Caco-2 (cell line): Measurements from ENCODE around the gene LIN37. TPM values are rescaled to one million over a fixed set of nuclear protein-coding genes. Genes with fewer than 3 reads are reported as not detected.
A peak's percentile ranks its signal among the peaks of the same experiment; 100 is the strongest.

ENCODE experiments used
- BruUV-seq: library from RNA; stranded (reverse); fragments of 400-500 nt; replicated peaks from 2 replicates; lab custom pipeline; 2021; lab: Mats Ljungman, UMichigan
- CTCF ChIA-PET: fragments of 300-600 bp; sonication (Branson Sonifier 250); formaldehyde crosslinking; loops from one replicate; lab custom pipeline; 2022; ENCODE audit warnings: antibody characterized with exemption; lab: Charles Lee
- POLR2A ChIA-PET: fragments of 300-600 bp; sonication (Branson Sonifier 250); formaldehyde crosslinking; loops from one replicate; lab custom pipeline; 2022; ENCODE audit warnings: antibody characterized with exemption; lab: Charles Lee
- DNase-seq, 2 experiments: peaks; one replicate each; pipeline versions ENCODE4 v3.0.0 to v3.0.0-alpha.2; 2020 to 2022
- H3K27me3 ChIP-seq: replicated peaks from 2 replicates; pipeline ENCODE4 v1.6.0; 2011; ENCODE audit warnings: low read length; ENCODE audit not compliant: control insufficient read depth, insufficient read depth
- H3K36me3 ChIP-seq: 2 replicates; pipeline ENCODE4 v1.5.1; 2011; ENCODE audit warnings: low read length; ENCODE audit not compliant: control insufficient read depth, insufficient read depth
- H3K4me1 ChIP-seq: fragments of 250-450 bp; sonication (Bioruptor Pico); 2 replicates; pipeline ENCODE4 v1.5.1; 2020; ENCODE audit warnings: mild to moderate bottlenecking
- H3K4me3 ChIP-seq: 2 replicates; pipeline ENCODE4 v1.5.1; 2011; ENCODE audit warnings: low read depth, mild to moderate bottlenecking, control low read depth, low read length
- H3K9me3 ChIP-seq: fragments of 250-450 bp; sonication (Bioruptor Pico); 2 replicates; pipeline ENCODE4 v1.5.1; 2020; ENCODE audit warnings: mild to moderate bottlenecking, moderate library complexity
- H3K27ac Mint-ChIP-seq: one replicate; pipeline ENCODE4 v1.8.0; 2022; ENCODE audit warnings: mixed read lengths; ENCODE audit not compliant: unreplicated experiment
- H3K27me3 Mint-ChIP-seq: one replicate; pipeline ENCODE4 v1.8.0; 2022; ENCODE audit warnings: mixed read lengths; ENCODE audit not compliant: insufficient read depth, unreplicated experiment
- H3K36me3 Mint-ChIP-seq: one replicate; pipeline ENCODE4 v1.8.0; 2022; ENCODE audit warnings: mild to moderate bottlenecking, mixed read lengths; ENCODE audit not compliant: insufficient read depth, unreplicated experiment
- H3K4me1 Mint-ChIP-seq: one replicate; pipeline ENCODE4 v1.8.0; 2022; ENCODE audit warnings: low read depth, mixed read lengths; ENCODE audit not compliant: unreplicated experiment
- H3K4me3 Mint-ChIP-seq: one replicate; pipeline ENCODE4 v1.8.0; 2022; ENCODE audit warnings: mild to moderate bottlenecking, moderate library complexity, mixed read lengths; ENCODE audit not compliant: unreplicated experiment
- H3K9me3 Mint-ChIP-seq: one replicate; pipeline ENCODE4 v1.8.0; 2022; ENCODE audit warnings: mixed read lengths; ENCODE audit not compliant: unreplicated experiment
- intact Hi-C: fragments of 100-400 bp; cut with micrococcal nuclease; formaldehyde crosslinking; loops from one replicate; pipeline ENCODE4 v1.10.0; 2022; ENCODE audit not compliant: unreplicated experiment
- total RNA-seq: library from RNA; stranded (reverse); gene quantifications from 2 replicates; pipeline ENCODE4 v1.2.3, GENCODE V29; 2022
- TF ChIP-seq, protein P1 (sequence below), 2 experiments: fragments of 200-600 bp in 1 of 2; IDR thresholded peaks; 1 replicate in 1 of 2; 2 replicates in 1 of 2; pipeline versions ENCODE4 v1.5.1 to v1.8.0; 2011 to 2022; ENCODE audit warnings: antibody characterized with exemption in 1 of 2, control low read depth in 1 of 2, inconsistent platforms in 1 of 2, low read depth in 1 of 2, low read length in 1 of 2, mild to moderate bottlenecking in 1 of 2, moderate library complexity in 1 of 2; ENCODE audit not compliant: insufficient read depth in 1 of 2, severe bottlenecking in 1 of 2, unreplicated experiment in 1 of 2

LIN37 gene
- total RNA-seq, 1 experiment from 2014 or later: 10.2 TPM

DNA sequence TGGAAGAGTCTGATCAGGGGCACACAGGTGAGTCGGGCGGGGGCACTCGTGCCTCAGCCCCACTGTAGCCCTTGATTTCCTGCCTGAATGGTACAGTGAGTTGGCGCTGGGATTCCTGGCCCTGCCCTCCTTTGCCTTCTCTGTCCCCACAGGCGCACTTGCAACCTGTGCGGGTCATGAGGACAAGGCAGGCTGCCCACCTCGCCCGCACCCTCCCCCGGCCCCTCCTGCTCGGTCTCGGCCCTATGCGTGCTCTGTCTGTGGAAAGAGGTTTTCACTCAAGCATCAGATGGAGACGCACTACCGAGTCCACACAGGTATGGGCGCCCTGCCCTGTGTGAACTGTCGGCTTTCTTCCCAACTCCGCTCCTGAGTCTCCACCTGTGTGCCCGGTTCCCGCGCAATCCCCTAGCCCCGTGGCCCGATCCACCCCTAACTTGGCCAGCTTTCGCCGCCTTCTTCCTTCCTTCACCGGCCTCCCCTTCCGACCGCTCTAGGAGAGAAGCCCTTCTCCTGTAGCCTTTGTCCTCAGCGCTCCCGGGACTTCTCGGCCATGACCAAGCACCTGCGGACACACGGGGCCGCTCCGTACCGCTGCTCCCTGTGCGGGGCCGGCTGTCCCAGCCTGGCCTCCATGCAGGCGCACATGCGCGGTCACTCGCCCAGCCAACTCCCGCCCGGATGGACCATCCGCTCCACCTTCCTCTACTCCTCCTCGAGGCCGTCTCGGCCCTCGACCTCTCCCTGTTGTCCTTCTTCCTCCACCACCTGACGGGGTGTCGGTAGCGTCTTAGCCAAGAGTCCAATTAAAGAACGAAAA, 32.2 kb upstream of the LIN37 start:
- TSS peak; percentile 18 for BruUV-seq
- Histone ChIP-seq H3K9me3 (no peaks in the 10 kb centered on the region), H3K27me3 (no peaks in the 10 kb centered on the region), H3K4me1 (peaks cover 8% of the 10 kb centered on the region), H3K4me3 (peak overlapping the region; percentile 91), H3K36me3 (no peaks in the 10 kb centered on the region)
- ChIA-PET CTCF (interaction anchor here (0.6 to 0.9 kb wide), 2 partner anchors 19 to 24 kb away, joined by 3 read pairs; no protein-coding TSS in a partner anchor), POLR2A (no interaction called here)
- Mint-ChIP-seq H3K27me3 (peaks cover 2% of the 10 kb centered on the region), H3K4me1 (peaks cover 16% of the 10 kb centered on the region), H3K27ac (peak overlapping the region; percentile 82), H3K36me3 (peaks cover 22% of the 10 kb centered on the region), H3K4me3 (peak overlapping the region; percentile 81), H3K9me3 (no peaks in the 10 kb centered on the region)
- no peak for DNase-seq
- TF ChIP-seq, protein P1, sequence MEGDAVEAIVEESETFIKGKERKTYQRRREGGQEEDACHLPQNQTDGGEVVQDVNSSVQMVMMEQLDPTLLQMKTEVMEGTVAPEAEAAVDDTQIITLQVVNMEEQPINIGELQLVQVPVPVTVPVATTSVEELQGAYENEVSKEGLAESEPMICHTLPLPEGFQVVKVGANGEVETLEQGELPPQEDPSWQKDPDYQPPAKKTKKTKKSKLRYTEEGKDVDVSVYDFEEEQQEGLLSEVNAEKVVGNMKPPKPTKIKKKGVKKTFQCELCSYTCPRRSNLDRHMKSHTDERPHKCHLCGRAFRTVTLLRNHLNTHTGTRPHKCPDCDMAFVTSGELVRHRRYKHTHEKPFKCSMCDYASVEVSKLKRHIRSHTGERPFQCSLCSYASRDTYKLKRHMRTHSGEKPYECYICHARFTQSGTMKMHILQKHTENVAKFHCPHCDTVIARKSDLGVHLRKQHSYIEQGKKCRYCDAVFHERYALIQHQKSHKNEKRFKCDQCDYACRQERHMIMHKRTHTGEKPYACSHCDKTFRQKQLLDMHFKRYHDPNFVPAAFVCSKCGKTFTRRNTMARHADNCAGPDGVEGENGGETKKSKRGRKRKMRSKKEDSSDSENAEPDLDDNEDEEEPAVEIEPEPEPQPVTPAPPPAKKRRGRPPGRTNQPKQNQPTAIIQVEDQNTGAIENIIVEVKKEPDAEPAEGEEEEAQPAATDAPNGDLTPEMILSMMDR (IDR thresholded peaks at IDR 0.05; ENCODE audit: insufficient read depth in 1 of 2, low read depth in 1 of 2, low read length in 1 of 2, severe bottlenecking in 1 of 2, unreplicated experiment in 1 of 2): no peak
- intact Hi-C loops: loop anchor here (1.0 to 5.0 kb wide), 3 partner anchors 69 to 205 kb away; partner anchors contain the start of gene COX6B1

DNA sequence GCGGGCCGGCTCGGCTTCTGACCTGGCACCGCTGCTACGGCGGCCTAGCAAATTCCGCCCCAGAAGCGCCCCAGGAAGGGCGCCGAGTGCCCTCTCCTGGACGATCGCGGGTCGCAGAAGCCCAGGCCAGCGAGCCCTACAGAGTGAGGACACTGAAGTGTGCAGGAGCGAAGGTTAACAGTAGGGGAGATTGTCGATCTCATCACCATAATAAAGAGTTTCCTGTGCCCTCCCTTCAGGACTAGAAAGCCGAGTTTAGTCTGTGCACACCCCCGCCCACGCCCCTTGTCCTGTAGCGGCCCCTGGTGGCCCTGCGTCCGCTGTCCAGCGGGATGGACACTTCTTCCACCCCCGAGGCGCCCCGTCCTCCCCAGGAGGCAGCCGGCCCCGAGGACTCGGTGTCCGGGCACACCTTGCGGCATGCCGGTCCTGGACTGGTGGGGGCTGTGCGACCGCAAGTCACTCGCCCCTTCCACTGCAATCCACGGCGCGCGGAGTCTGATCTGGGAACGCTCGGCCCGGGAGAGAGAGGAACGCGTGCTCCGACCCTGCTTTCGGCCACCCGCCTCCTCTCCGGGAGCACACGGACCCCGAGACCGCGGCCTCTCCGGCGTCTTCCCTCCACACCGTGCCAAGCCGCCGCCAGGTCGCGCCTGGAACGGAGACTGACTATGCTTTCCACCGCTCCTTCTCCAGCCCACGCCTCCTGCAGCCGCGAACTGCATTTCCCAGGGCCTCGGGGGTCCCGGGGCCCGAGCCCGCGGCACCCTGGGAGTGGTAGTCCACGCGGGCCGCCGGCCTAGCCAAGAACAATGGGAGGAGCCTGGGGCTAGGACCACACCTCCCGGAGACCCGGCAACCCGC, 31.3 kb upstream of the LIN37 start:
- BruUV-seq: no TSS peak
- peaks cover 29% of the 10 kb centered on the region for H3K36me3 Mint-ChIP-seq
- H3K4me1 Mint-ChIP-seq: peaks cover 16% of the 10 kb centered on the region
- no peaks in the 10 kb centered on the region for H3K9me3 Mint-ChIP-seq
- TF ChIP-seq, protein P1 (IDR thresholded peaks at IDR 0.05; ENCODE audit: insufficient read depth in 1 of 2, low read depth in 1 of 2, low read length in 1 of 2, severe bottlenecking in 1 of 2, unreplicated experiment in 1 of 2): peak; percentile 89 to 94
- H3K27me3 Mint-ChIP-seq: no peaks in the 10 kb centered on the region
- H3K27me3 ChIP-seq: no peaks in the 10 kb centered on the region
- H3K4me3 ChIP-seq: peak overlapping the region; percentile 91
- intact Hi-C loops: loop anchor here (1.0 to 5.0 kb wide), 9 partner anchors 15 to 214 kb away; partner anchors contain the start of genes COX6B1 and LIN37
- peak overlapping the region; percentile 81 for H3K4me3 Mint-ChIP-seq
- DNase-seq: peak; percentile 95 to 98
- H3K36me3 ChIP-seq: peaks cover 1% of the 10 kb centered on the region; the same call in 1 of the 2 replicates
- H3K27ac Mint-ChIP-seq: peak overlapping the region; percentile 82
- H3K4me1 ChIP-seq: peaks cover 8% of the 10 kb centered on the region
- ChIA-PET POLR2A (no interaction called here), CTCF (no interaction called here)
- no peaks in the 10 kb centered on the region for H3K9me3 ChIP-seq
